Measurements from ENCODE around the gene DYNC1I1.

DYNC1I1 gene

DNA sequence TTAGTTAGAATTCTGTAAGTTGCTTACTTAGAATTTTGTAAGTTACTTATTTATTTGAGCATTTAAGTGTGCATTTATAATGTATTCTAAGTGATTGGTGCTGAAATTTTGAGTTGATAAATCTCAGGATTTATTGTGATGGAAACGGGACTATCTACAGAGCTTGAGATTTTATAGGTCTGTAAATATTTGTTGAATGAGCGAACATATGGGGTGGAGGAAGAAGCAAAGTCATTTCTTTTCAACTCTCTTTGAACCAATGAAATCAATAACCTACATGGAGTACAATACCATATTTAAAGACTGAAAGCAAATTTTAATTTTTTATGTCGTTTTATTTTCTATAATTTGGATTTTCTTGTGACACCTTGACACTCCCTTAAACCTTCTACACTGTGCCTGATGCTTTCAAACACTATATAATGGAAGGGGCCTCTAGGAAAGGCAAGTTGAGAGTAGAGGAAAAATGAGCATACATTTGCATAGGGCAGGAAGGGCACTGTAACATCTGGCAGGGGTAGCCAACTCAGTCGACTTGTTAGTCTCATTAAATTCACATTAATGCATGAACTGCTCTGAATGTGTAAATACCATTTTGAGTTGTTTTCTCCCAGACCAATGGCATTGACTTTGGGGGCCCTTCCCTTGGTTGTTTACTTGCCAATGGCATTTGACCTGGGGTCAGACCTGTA is 204.2 kb downstream of the DYNC1I1 start:
- TF ChIP-seq POLR2AphosphoS5 (IDR thresholded peaks at IDR 0.05; ENCODE audit: low read depth, low read length) (no peak), SIN3A (IDR thresholded peaks at IDR 0.05; ENCODE audit: borderline replicate concordance, insufficient read depth, low read length) (no peak), FOXP2 (optimal IDR thresholded peaks at IDR 0.05; ENCODE audit: borderline replicate concordance, extremely low read depth, extremely low read length, insufficient read depth) (no peak), TAF1 (IDR thresholded peaks at IDR 0.05; ENCODE audit: borderline replicate concordance, insufficient read depth, low read length) (no peak)
- TF ChIP-seq, protein P1, sequence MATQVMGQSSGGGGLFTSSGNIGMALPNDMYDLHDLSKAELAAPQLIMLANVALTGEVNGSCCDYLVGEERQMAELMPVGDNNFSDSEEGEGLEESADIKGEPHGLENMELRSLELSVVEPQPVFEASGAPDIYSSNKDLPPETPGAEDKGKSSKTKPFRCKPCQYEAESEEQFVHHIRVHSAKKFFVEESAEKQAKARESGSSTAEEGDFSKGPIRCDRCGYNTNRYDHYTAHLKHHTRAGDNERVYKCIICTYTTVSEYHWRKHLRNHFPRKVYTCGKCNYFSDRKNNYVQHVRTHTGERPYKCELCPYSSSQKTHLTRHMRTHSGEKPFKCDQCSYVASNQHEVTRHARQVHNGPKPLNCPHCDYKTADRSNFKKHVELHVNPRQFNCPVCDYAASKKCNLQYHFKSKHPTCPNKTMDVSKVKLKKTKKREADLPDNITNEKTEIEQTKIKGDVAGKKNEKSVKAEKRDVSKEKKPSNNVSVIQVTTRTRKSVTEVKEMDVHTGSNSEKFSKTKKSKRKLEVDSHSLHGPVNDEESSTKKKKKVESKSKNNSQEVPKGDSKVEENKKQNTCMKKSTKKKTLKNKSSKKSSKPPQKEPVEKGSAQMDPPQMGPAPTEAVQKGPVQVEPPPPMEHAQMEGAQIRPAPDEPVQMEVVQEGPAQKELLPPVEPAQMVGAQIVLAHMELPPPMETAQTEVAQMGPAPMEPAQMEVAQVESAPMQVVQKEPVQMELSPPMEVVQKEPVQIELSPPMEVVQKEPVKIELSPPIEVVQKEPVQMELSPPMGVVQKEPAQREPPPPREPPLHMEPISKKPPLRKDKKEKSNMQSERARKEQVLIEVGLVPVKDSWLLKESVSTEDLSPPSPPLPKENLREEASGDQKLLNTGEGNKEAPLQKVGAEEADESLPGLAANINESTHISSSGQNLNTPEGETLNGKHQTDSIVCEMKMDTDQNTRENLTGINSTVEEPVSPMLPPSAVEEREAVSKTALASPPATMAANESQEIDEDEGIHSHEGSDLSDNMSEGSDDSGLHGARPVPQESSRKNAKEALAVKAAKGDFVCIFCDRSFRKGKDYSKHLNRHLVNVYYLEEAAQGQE (IDR thresholded peaks at IDR 0.05; ENCODE audit: insufficient read depth in 1 of 2, low read depth in 2 of 2, low read length in 2 of 2), result no peak

DNA sequence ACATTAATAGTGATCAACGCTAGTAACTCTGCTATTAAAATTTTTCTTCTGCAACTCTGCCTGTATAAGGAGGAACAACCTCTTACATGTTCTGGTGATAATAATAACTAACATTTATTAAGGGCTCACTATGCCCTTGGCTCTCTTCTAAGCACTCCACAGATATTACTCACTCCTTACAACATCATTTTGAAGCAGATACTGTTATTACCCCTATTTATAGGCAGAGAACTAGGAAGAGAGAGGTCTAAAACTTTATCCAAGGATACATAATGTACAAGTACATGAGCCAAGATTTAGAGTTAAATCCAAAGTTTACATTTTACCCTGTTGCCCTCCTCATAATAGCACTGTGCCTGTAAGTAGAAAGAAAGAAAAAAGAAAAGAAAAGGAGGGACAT is 205.6 kb downstream of the DYNC1I1 start:
- TF ChIP-seq POLR2AphosphoS5 (IDR thresholded peaks at IDR 0.05; ENCODE audit: low read depth, low read length) (no peak), SIN3A (IDR thresholded peaks at IDR 0.05; ENCODE audit: borderline replicate concordance, insufficient read depth, low read length) (no peak), TAF1 (IDR thresholded peaks at IDR 0.05; ENCODE audit: borderline replicate concordance, insufficient read depth, low read length) (no peak)
- TF ChIP-seq, protein P1 (IDR thresholded peaks at IDR 0.05; ENCODE audit: insufficient read depth in 1 of 2, low read depth in 2 of 2, low read length in 2 of 2), result no peak

DNA sequence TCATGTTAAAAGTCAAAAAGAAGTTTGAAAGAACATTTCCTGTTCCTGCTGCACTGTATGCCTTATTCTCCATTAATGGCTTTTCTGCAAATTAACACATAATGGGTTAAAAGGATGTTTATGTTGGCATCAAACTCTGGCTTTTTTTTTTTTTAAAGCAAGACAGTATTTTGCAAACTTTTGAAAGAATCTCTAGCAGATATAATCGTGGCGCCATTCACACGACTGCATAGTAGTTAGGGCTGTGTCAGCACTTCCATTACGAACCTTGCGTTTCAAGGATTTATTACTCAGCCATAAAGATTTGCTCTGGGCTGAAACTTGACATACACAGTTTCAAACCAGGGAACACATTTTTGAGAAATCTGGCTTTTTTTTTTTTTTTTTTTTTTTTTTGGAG is 207.8 kb downstream of the DYNC1I1 start:
- TF ChIP-seq, protein P1 (IDR thresholded peaks at IDR 0.05; ENCODE audit: insufficient read depth in 1 of 2, low read depth in 2 of 2, low read length in 2 of 2), result no peak
- TF ChIP-seq TAF1 (IDR thresholded peaks at IDR 0.05; ENCODE audit: borderline replicate concordance, insufficient read depth, low read length), result no peak

DNA sequence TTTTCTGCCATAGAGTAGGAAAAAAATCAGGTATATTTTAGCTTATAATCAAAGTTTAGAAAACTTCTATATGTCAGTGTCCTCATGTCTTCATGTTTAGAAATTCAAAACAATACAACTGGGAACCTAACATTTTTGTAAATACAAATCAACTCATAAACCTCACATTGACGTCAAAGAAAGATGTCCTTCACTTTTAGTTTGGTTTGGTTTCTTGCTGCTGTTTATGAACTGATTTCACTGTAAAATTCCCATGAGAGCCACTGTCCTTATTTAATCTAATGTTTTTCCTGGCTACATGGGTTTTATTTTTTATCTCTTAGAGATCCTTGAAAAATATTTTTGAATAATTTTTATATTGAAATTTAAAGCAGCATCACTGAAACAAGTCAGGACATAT is 208.4 kb downstream of the DYNC1I1 start:
- TF ChIP-seq TAF1 (IDR thresholded peaks at IDR 0.05; ENCODE audit: borderline replicate concordance, insufficient read depth, low read length), result no peak
- TF ChIP-seq POLR2AphosphoS5 (IDR thresholded peaks at IDR 0.05; ENCODE audit: low read depth, low read length), result no peak
- TF ChIP-seq FOXP2 (optimal IDR thresholded peaks at IDR 0.05; ENCODE audit: borderline replicate concordance, extremely low read depth, extremely low read length, insufficient read depth), result no peak
- no peak for TF ChIP-seq SIN3A (IDR thresholded peaks at IDR 0.05; ENCODE audit: borderline replicate concordance, insufficient read depth, low read length)
- TF ChIP-seq, protein P1 (IDR thresholded peaks at IDR 0.05; ENCODE audit: insufficient read depth in 1 of 2, low read depth in 2 of 2, low read length in 2 of 2), result no peak

DNA sequence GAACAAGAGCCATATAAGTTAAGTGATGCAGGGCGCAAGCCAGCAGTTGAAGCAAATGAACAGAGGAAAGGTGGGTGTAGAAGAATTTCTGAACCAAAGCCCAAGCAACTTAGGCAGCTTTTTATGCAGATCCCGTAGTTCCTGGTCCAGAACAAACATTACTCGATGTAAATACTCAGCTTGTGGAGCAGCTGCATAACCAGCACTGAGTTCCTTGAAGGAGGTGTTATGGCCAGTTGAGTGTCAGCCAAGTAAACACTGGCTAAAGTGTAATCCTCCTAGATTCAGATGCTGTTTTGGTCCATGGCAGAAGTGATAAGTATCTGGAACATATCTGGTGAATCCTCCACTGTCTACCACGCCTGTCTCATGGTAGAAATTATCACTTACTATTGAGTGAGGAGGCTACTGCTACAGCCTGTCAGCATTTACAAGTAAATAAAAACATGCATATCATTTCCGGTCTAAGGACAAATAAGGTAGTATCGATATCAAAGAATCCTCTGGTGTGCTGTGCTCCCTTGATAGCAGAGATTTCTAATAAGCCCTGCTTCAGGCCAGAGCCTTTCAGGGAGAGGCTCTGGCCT is 213.9 kb downstream of the DYNC1I1 start:
- TF ChIP-seq, protein P1 (IDR thresholded peaks at IDR 0.05; ENCODE audit: insufficient read depth in 1 of 2, low read depth in 2 of 2, low read length in 2 of 2), result no peak
- TF ChIP-seq SIN3A (IDR thresholded peaks at IDR 0.05; ENCODE audit: borderline replicate concordance, insufficient read depth, low read length) (no peak), POLR2AphosphoS5 (IDR thresholded peaks at IDR 0.05; ENCODE audit: low read depth, low read length) (no peak), TAF1 (IDR thresholded peaks at IDR 0.05; ENCODE audit: borderline replicate concordance, insufficient read depth, low read length) (no peak), FOXP2 (optimal IDR thresholded peaks at IDR 0.05; ENCODE audit: borderline replicate concordance, extremely low read depth, extremely low read length, insufficient read depth) (no peak)
